Neuronal stem cell (in vitro differentiated cells): ENCODE results near the gene DGKQ.

Experiments used
- DNase-seq: peaks from one replicate; pipeline ENCODE4 v3.0.0-alpha.2; 2013; ENCODE audit warnings: low spot score
- H2AFZ ChIP-seq: one replicate; pipeline ENCODE4 v1.6.1; 2013; ENCODE audit warnings: mild to moderate bottlenecking, low read length, inconsistent platforms
- H2AK5ac ChIP-seq: 2 replicates; pipeline ENCODE4 v1.6.1; 2013; ENCODE audit warnings: low read depth, mild to moderate bottlenecking, inconsistent platforms, low read length, moderate library complexity, mixed read lengths
- H2BK120ac ChIP-seq: 2 replicates; pipeline ENCODE4 v1.6.1; 2013; ENCODE audit warnings: low read depth, mild to moderate bottlenecking, inconsistent platforms, low read length, moderate library complexity, mixed read lengths
- H2BK12ac ChIP-seq: one replicate; pipeline ENCODE4 v1.6.1; 2013; ENCODE audit warnings: low read length, inconsistent platforms
- H2BK15ac ChIP-seq: 2 replicates; pipeline ENCODE4 v1.6.1; 2013; ENCODE audit warnings: mild to moderate bottlenecking, low read length, inconsistent platforms, mixed read lengths
- H2BK5ac ChIP-seq: one replicate; pipeline ENCODE4 v1.6.1; 2013; ENCODE audit warnings: inconsistent platforms, mild to moderate bottlenecking, low read length, moderate library complexity
- H3K14ac ChIP-seq: one replicate; pipeline ENCODE4 v1.6.1; 2013; ENCODE audit warnings: low read length, inconsistent platforms
- H3K18ac ChIP-seq: 2 replicates; pipeline ENCODE4 v1.6.1; 2013; ENCODE audit warnings: low read length, inconsistent platforms
- H3K23ac ChIP-seq: 2 replicates; pipeline ENCODE4 v1.6.1; 2013; ENCODE audit warnings: low read depth, mild to moderate bottlenecking, mixed read lengths, low read length, inconsistent platforms; ENCODE audit not compliant: poor library complexity
- H3K27ac ChIP-seq: replicated peaks from 3 replicates; pipeline ENCODE4 v1.5.1; 2013; ENCODE audit warnings: low read length, inconsistent platforms
- H3K27me3 ChIP-seq, 3 experiments: 2 replicates each; pipeline ENCODE4 v1.6.1; 2013; ENCODE audit warnings: low read length in 3 of 3, mild to moderate bottlenecking in 2 of 3, inconsistent platforms in 1 of 3, low read depth in 1 of 3, mixed read lengths in 1 of 3, moderate library complexity in 1 of 3; ENCODE audit not compliant: control insufficient read depth in 3 of 3, insufficient read depth in 3 of 3
- H3K36me3 ChIP-seq, 2 donors: replicated peaks in 1 of 2; 2 replicates each; pipeline ENCODE4 v1.6.1; 2013; ENCODE audit warnings: low read length in 2 of 2; ENCODE audit not compliant: control insufficient read depth in 2 of 2, insufficient read depth in 2 of 2
- H3K4ac ChIP-seq: 2 replicates; pipeline ENCODE4 v1.6.1; 2013; ENCODE audit warnings: inconsistent platforms, mild to moderate bottlenecking, low read length, moderate library complexity
- H3K4me1 ChIP-seq, 2 donors: 1 replicate in 1 of 2; 2 replicates in 1 of 2; pipeline ENCODE4 v1.6.1; 2013; ENCODE audit warnings: low read length in 2 of 2, low read depth in 1 of 2; ENCODE audit not compliant: control insufficient read depth in 2 of 2, insufficient read depth in 1 of 2
- H3K4me2 ChIP-seq: one replicate; pipeline ENCODE4 v1.6.1; 2013; ENCODE audit warnings: mild to moderate bottlenecking, low read length, inconsistent platforms; ENCODE audit not compliant: insufficient read depth, poor library complexity, severe bottlenecking
- H3K4me3 ChIP-seq, 2 donors: 2 replicates each; pipeline ENCODE4 v1.5.1; 2013; ENCODE audit warnings: low read length in 2 of 2, mild to moderate bottlenecking in 2 of 2, inconsistent platforms in 1 of 2, moderate library complexity in 1 of 2
- H3K79me1 ChIP-seq: one replicate; pipeline ENCODE4 v1.6.1; 2013; ENCODE audit warnings: low read depth, mild to moderate bottlenecking, inconsistent platforms, low read length, moderate library complexity
- H3K9ac ChIP-seq: one replicate; pipeline ENCODE4 v1.6.1; 2013; ENCODE audit warnings: mild to moderate bottlenecking, low read depth, low read length, inconsistent platforms; ENCODE audit not compliant: poor library complexity
- H3K9me3 ChIP-seq, 2 donors: replicated peaks in 1 of 2; 2 replicates each; pipeline versions ENCODE3 to v1.6.1; 2013; ENCODE audit warnings: low read length in 2 of 2, mild to moderate bottlenecking in 2 of 2, inconsistent platforms in 1 of 2, low read depth in 1 of 2, mixed read lengths in 1 of 2, moderate library complexity in 1 of 2; ENCODE audit not compliant: control insufficient read depth in 2 of 2, insufficient read depth in 1 of 2
- H4K8ac ChIP-seq: one replicate; pipeline ENCODE4 v1.6.1; 2013; ENCODE audit warnings: low read depth, mild to moderate bottlenecking, inconsistent platforms, low read length, moderate library complexity
- H4K91ac ChIP-seq: one replicate; pipeline ENCODE4 v1.6.1; 2013; ENCODE audit warnings: low read length, low read depth, mild to moderate bottlenecking, inconsistent platforms; ENCODE audit not compliant: poor library complexity
- WGBS, 2 donors: extraction: QIAGEN DNeasy Blood & Tissue Kit; methylation state at CpG; one replicate each; pipeline ENCODE4 v1.1.7; 2013; ENCODE audit warnings: missing lambda C conversion rate in 2 of 2, mixed read lengths in 1 of 2; ENCODE audit not compliant: insufficient read length in 2 of 2, insufficient replicate concordance in 1 of 2; ENCODE audit errors: extremely low coverage in 2 of 2; 5-methylcytosine and 5-hydroxymethylcytosine counted together

DGKQ gene

DNA sequence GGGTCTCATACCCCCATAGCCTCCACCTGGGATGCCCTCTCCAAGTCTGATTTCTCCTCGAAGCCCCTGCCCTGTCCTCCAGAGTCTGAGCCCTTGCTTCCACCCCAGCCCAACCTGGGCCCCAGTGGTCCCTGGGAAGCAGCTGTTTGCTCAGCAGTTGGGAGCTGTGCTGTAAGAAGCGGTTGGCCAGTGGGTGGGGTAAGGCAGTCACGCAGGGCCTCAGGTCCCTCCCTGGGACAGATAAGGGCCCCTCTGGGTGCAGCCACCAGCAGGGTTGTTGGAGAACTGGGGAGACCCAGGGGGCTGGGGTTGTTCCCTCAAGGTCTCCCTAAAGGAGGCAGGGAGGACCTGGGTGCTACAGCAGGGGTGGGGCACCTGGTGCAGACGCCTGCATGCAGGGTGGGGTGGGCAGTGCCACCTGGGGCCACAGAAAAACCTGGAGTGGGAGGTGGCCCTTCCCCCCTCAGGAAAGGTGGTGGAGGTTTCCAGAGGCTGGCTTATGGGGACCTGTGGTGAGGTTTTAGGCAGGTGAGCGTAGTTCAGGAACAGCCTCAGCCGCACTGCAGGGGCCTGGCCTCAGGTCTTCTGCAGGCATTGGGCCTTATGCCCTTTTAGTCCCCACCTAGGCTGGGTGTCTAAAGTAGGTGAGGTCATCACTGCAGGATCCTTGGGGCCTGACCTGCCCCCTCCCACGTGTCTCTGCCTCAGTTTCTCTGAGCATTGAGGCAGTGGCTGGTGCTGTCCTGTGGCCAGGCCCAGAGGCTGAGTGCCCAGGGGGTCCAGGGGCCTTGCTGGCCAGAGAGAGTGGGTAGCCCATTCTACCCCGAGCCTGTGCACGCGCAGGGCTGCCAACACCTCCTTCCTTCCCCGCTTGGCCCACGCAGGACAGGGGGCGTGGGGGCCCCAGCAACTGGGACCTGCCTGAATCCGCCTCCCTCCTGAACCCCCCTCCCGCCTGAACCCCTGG is 22.9 kb upstream of the DGKQ start:
- Histone ChIP-seq H3K79me1 (peaks cover 2% of the 10 kb centered on the region), H2BK120ac (no peak overlapping the region), H3K36me3 (no peaks in the 10 kb centered on the region), H3K27ac (no peak overlapping the region), H2BK5ac (no peak overlapping the region), H3K27me3 (peaks cover 7 to 53% (median 47%) of the 10 kb centered on the region in 3 experiments), H2BK12ac (no peak overlapping the region), H2AFZ (peak overlapping the region; percentile 88), H3K18ac (peak overlapping the region; percentile 83), H4K91ac (no peak overlapping the region), H4K8ac (no peak overlapping the region), H2BK15ac (no peak overlapping the region), H3K14ac (no peak overlapping the region), H2AK5ac (peak overlapping the region; percentile 84), H3K9ac (no peak overlapping the region), H3K4me3 (no peak overlapping the region), H3K23ac (peak overlapping the region; percentile 65), H3K4me1 (peaks cover 4 to 21% of the 10 kb centered on the region in 2 donors), H3K4ac (no peak overlapping the region), H3K9me3 (peaks cover 2 to 3% of the 10 kb centered on the region in 2 donors), H3K4me2 (peak overlapping the region; percentile 69)
- WGBS, 2 donors, result no CpG with 5 or more reads among the region's 15 CpGs
- DNase-seq, result no peak

DNA sequence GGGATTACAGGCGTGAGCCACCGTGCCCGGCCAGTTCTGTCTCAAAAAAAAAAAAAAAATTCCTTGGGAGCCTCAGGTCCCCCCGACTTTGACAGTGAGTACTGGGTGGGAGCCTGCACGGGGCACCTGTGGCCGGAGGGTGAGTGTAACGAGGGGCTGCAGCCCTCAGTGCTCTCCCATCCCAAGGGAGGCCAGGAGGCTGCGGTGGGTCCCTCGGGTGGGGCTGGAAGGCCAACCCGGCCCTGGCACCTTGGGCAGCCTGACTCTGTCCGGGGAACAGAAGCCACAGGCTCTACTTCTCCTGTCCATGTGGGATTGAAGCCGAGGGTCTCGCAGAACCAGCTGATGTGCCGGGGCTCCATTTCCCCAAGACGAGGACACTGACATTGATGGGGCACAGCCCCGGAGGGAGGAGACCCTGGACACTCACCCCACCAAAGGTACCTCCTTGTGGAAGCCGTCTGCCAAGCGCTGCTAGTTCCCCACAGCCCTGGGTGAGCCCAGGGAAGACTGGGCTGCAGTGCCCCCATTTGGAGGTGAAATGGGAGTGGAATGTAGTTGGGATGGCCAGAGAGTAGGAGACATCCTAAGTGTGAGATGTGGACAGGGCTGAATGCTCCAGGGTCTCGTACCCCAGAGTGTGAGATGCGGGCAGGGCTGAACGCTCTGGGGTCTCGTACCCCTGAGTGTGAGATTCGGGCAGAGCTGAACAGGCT is 22.1 kb upstream of the DGKQ start:
- H3K14ac ChIP-seq, result no peak overlapping the region
- peaks cover 4 to 21% of the 10 kb centered on the region in 2 donors for H3K4me1 ChIP-seq
- H2AFZ ChIP-seq, result no peak overlapping the region
- H2BK12ac ChIP-seq, result no peak overlapping the region
- H3K23ac ChIP-seq, result no peak overlapping the region
- H2BK120ac ChIP-seq, result no peak overlapping the region
- H3K9me3 ChIP-seq, result peaks cover 2% of the 10 kb centered on the region in 2 donors
- no peak overlapping the region for H3K9ac ChIP-seq
- peaks cover 6 to 44% (median 39%) of the 10 kb centered on the region in 3 experiments for H3K27me3 ChIP-seq
- DNase-seq, result no peak
- no peak overlapping the region for H3K4me2 ChIP-seq
- H3K27ac ChIP-seq, result no peak overlapping the region
- H2BK15ac ChIP-seq, result no peak overlapping the region
- no peak overlapping the region for H3K18ac ChIP-seq
- H3K4me3 ChIP-seq, result no peak overlapping the region
- WGBS, 2 donors, result no CpG with 5 or more reads among the region's 23 CpGs
- no peak overlapping the region for H3K4ac ChIP-seq
- H4K91ac ChIP-seq, result no peak overlapping the region
- peaks cover 0 to 1% of the 10 kb centered on the region in 2 donors for H3K36me3 ChIP-seq
- H4K8ac ChIP-seq, result no peak overlapping the region
- peak overlapping the region; percentile 42 for H2AK5ac ChIP-seq
- H2BK5ac ChIP-seq, result no peak overlapping the region
- H3K79me1 ChIP-seq, result peaks cover 2% of the 10 kb centered on the region

DNA sequence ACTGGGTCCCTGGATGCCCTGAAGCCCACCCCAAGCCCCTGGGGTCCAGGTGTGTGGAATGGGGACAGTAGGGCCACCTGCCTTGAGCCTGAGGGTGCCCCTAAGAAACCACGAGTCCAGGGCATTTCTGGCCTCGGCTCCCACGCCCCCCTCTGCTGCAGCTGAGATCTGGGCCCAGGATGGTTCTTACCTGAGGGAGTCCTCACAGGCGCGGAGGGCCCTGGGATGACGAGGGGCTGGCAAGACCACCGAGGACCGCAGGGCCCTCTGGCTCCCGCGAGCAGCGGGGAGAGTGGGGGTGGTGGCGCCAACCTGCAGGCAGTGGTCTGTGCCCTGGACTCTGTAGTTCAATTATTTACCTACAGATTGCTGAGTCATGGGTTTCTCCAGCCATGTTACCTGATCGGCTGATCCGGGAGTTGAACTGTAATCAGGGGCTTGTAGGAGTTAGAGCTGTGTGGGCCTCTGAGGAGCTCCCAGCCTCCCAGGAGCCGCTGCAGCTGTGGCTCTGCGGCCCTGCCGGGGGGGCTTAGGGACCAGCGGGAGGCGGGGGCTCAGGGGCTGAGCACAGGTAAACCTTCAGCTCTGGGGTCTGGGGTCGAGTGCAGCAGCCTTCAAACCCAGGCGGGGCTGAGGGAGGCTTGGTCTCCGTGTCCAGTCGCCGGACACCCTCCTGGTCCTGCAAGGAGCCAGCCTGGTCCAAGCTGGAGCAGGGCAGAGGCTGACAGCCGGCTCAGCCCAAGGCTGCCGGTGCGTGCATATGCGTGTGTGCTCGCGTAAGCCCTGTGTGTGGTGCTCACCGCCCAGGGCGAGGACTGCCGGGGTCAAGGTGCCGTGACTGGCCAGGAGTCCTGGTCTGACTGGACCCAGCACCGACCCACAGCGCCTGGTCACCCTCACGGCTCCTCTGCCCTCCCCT is 20.0 kb upstream of the DGKQ start, which contains the start of gene SLC26A1:
Gene SLC26A1, minus strand, starts transcription at position 294 of the 919 bp plus-strand sequence. CDS start 1,701 bp downstream, outside the sequence.
- peaks cover 0 to 1% of the 10 kb centered on the region in 2 donors for H3K36me3 ChIP-seq
- no peak within 1 kb of the TSS for H3K27ac ChIP-seq
- no CpG with 5 or more reads among the region's 37 CpGs for WGBS, 2 donors

More for the DNA sequence above, 20.0 kb upstream of the DGKQ start, which contains the start of gene SLC26A1:
- peak within 1 kb of the TSS; percentile 90 for H2BK12ac ChIP-seq
- H3K4me3 ChIP-seq, result peak within 1 kb of the TSS in 1 of 2 donors; percentile 60
- H2BK120ac ChIP-seq, result no peak within 1 kb of the TSS
- H3K4me1 ChIP-seq, result peaks cover 3 to 12% of the 10 kb centered on the region in 2 donors
- H3K14ac ChIP-seq, result no peak within 1 kb of the TSS
- H3K27me3 ChIP-seq, result peaks cover 6 to 31% (median 26%) of the 10 kb centered on the region in 3 experiments
- peak within 1 kb of the TSS; percentile 18 for H3K4me2 ChIP-seq
- DNase-seq, result no peak
- H3K23ac ChIP-seq, result peak within 1 kb of the TSS; percentile 75
- H3K9me3 ChIP-seq, result peaks cover 0 to 2% of the 10 kb centered on the region in 2 donors
- H3K4ac ChIP-seq, result peak within 1 kb of the TSS; percentile 53
- peak within 1 kb of the TSS; percentile 47 for H2AK5ac ChIP-seq
- no peak within 1 kb of the TSS for H2BK5ac ChIP-seq
- peak within 1 kb of the TSS; percentile 17 for H3K18ac ChIP-seq
- no peak within 1 kb of the TSS for H4K91ac ChIP-seq
- no peak within 1 kb of the TSS for H2BK15ac ChIP-seq
- H2AFZ ChIP-seq, result peak within 1 kb of the TSS; percentile 88
- no peak within 1 kb of the TSS for H4K8ac ChIP-seq
- H3K9ac ChIP-seq, result peak within 1 kb of the TSS; percentile 44
- H3K79me1 ChIP-seq, result peaks cover 6% of the 10 kb centered on the region
